GM23338 (cell line): Measurements from ENCODE around the gene MLLT1.

Experiments
- CTCF ChIP-seq, 2 experiments: fragments of 200-600 bp in 1 of 2; sonication (generic) in 1 of 2; conservative IDR thresholded peaks; 2 replicates each; pipeline versions ENCODE4 v1.5.1 to v1.6.1; 2016 to 2017; ENCODE audit warnings: antibody characterized with exemption in 2 of 2, low read depth in 2 of 2, mild to moderate bottlenecking in 2 of 2, moderate library complexity in 1 of 2
- ETS1 ChIP-seq: IDR thresholded peaks from 2 replicates; pipeline ENCODE4 v1.6.1; 2016; ENCODE audit warnings: antibody characterized with exemption
- EZH2 ChIP-seq: fragments of 200-600 bp; sonication (generic); IDR thresholded peaks from one replicate; pipeline ENCODE4 v1.8.0; 2017; ENCODE audit warnings: antibody characterized with exemption, mild to moderate bottlenecking, low read depth; ENCODE audit not compliant: unreplicated experiment
- EZH2phosphoT487 ChIP-seq: fragments of 200-600 bp; sonication (generic); IDR thresholded peaks from one replicate; pipeline ENCODE4 v1.8.1; 2018; ENCODE audit warnings: antibody characterized with exemption; ENCODE audit not compliant: unreplicated experiment
- POLR2AphosphoS5 ChIP-seq: IDR thresholded peaks from 2 replicates; pipeline ENCODE4 v1.6.1; 2016; ENCODE audit warnings: antibody characterized with exemption, low read depth
- TF ChIP-seq, protein P1 (sequence below): IDR thresholded peaks from one replicate; pipeline ENCODE4 v1.6.1; 2018; ENCODE audit warnings: antibody characterized with exemption; ENCODE audit not compliant: unreplicated experiment

DNA sequence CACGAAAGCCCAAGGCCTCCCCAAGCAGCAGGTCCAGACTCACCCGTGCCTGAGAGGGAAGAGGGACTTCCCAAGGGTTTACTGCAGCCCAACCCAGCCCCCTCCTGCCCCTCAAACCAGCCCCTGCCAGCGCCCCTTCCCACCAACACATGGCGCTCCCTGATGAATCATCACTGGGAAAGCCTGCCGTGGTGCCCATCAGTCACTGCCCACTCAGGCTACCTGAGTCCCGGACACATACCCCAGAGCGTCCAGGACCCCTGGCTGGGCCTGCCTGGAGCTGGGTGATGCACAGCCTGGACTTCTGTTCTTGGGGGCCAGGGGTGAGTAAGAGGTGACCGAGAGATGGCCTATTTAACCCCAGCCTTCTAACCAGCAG is 60.6 kb downstream of the MLLT1 start:
- TF ChIP-seq CTCF (conservative IDR thresholded peaks at IDR 0.05; ENCODE audit: low read depth in 2 of 2): no peak
- no peak for TF ChIP-seq POLR2AphosphoS5
- TF ChIP-seq EZH2: no peak
- no peak for TF ChIP-seq ETS1
- TF ChIP-seq EZH2phosphoT487: no peak
- TF ChIP-seq, protein P1, sequence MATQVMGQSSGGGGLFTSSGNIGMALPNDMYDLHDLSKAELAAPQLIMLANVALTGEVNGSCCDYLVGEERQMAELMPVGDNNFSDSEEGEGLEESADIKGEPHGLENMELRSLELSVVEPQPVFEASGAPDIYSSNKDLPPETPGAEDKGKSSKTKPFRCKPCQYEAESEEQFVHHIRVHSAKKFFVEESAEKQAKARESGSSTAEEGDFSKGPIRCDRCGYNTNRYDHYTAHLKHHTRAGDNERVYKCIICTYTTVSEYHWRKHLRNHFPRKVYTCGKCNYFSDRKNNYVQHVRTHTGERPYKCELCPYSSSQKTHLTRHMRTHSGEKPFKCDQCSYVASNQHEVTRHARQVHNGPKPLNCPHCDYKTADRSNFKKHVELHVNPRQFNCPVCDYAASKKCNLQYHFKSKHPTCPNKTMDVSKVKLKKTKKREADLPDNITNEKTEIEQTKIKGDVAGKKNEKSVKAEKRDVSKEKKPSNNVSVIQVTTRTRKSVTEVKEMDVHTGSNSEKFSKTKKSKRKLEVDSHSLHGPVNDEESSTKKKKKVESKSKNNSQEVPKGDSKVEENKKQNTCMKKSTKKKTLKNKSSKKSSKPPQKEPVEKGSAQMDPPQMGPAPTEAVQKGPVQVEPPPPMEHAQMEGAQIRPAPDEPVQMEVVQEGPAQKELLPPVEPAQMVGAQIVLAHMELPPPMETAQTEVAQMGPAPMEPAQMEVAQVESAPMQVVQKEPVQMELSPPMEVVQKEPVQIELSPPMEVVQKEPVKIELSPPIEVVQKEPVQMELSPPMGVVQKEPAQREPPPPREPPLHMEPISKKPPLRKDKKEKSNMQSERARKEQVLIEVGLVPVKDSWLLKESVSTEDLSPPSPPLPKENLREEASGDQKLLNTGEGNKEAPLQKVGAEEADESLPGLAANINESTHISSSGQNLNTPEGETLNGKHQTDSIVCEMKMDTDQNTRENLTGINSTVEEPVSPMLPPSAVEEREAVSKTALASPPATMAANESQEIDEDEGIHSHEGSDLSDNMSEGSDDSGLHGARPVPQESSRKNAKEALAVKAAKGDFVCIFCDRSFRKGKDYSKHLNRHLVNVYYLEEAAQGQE: no peak
